HepG2 (cell line): Measurements from ENCODE around the gene PDZD7. TPM values are rescaled to one million over a fixed set of nuclear protein-coding genes. Genes with fewer than 3 reads are reported as not detected.

Source experiments
- ATF2 ChIP-seq: sonication (generic); formaldehyde crosslinking; IDR thresholded peaks from 2 replicates; pipeline ENCODE4 v1.4.0; 2020; ENCODE audit warnings: missing genetic modification reagents
- CREM ChIP-seq, 2 experiments: sonication (generic) in 1 of 2; formaldehyde crosslinking in 1 of 2; IDR thresholded peaks; 2 replicates each; pipeline versions ENCODE4 v1.4.0 to v1.6.1; 2016 to 2020; ENCODE audit warnings: antibody characterized with exemption in 1 of 2, mild to moderate bottlenecking in 1 of 2, missing genetic modification reagents in 1 of 2
- HNRNPK ChIP-seq: fragments of 200-400 bp; formaldehyde crosslinking; IDR thresholded peaks from 2 replicates; pipeline ENCODE4 v1.6.1; 2018; ENCODE audit warnings: low read length, low read depth, moderate library complexity, mild to moderate bottlenecking; ENCODE audit not compliant: poor library complexity, severe bottlenecking
- KDM2A ChIP-seq: sonication (generic); formaldehyde crosslinking; IDR thresholded peaks from 2 replicates; pipeline ENCODE4 v1.4.0; 2020; ENCODE audit warnings: low read depth, missing genetic modification reagents, borderline replicate concordance
- KDM4B ChIP-seq: sonication (generic); formaldehyde crosslinking; IDR thresholded peaks from 2 replicates; pipeline ENCODE4 v1.4.0; 2020; ENCODE audit warnings: missing genetic modification reagents
- KMT2A ChIP-seq: sonication (generic); formaldehyde crosslinking; IDR thresholded peaks from 2 replicates; pipeline ENCODE4 v1.4.0; 2020; ENCODE audit warnings: missing genetic modification reagents
- MATR3 ChIP-seq: sonication (generic); formaldehyde crosslinking; IDR thresholded peaks from 2 replicates; pipeline ENCODE4 v1.4.0; 2020; ENCODE audit warnings: missing genetic modification reagents
- MZF1 ChIP-seq: sonication (generic); formaldehyde crosslinking; IDR thresholded peaks from 2 replicates; pipeline ENCODE4 v1.8.1; 2023; ENCODE audit warnings: mild to moderate bottlenecking, missing genetic modification reagents, borderline replicate concordance
- POLR2A ChIP-seq, 2 experiments: IDR thresholded peaks; 2 replicates each; pipeline ENCODE4 v1.6.1; 2011; ENCODE audit warnings: low read depth in 2 of 2, low read length in 2 of 2, mild to moderate bottlenecking in 1 of 2, moderate library complexity in 1 of 2; ENCODE audit not compliant: insufficient read depth in 1 of 2
- SMAD3 ChIP-seq: sonication (generic); formaldehyde crosslinking; IDR thresholded peaks from 2 replicates; pipeline ENCODE4 v1.4.0; 2020; ENCODE audit warnings: missing genetic modification reagents
- YEATS4 ChIP-seq: sonication (generic); formaldehyde crosslinking; IDR thresholded peaks from 2 replicates; pipeline ENCODE4 v1.4.0; 2020; ENCODE audit warnings: missing genetic modification reagents, borderline replicate concordance
- ZBTB21 ChIP-seq: sonication (generic); formaldehyde crosslinking; IDR thresholded peaks from 2 replicates; pipeline ENCODE4 v1.4.0; 2020; ENCODE audit warnings: missing genetic modification reagents
- ZBTB38 ChIP-seq: sonication (generic); formaldehyde crosslinking; IDR thresholded peaks from 2 replicates; pipeline ENCODE4 v1.5.1; 2020; ENCODE audit warnings: mild to moderate bottlenecking, missing genetic modification reagents
- ZNF225 ChIP-seq: sonication (generic); formaldehyde crosslinking; IDR thresholded peaks from 2 replicates; pipeline ENCODE4 v1.4.0; 2020; ENCODE audit warnings: mild to moderate bottlenecking, missing genetic modification reagents
- ZNF761 ChIP-seq: sonication (generic); formaldehyde crosslinking; conservative IDR thresholded peaks from 2 replicates; pipeline ENCODE4 v1.4.0; 2020; ENCODE audit warnings: mild to moderate bottlenecking, missing genetic modification reagents
- polyA plus RNA-seq, 8 experiments: library from polyadenylated mRNA; depleted of rRNA in 3 of 8; stranded (reverse) in 7 of 8; unstranded in 1 of 8; fragments of >200 nt; fragmentation: Illumina TruSeq in 4 of 8; extraction: Trizol in 4 of 8; gene quantifications; 2 replicates each; pipeline versions ENCODE4 v1.2.1 to v1.2.3, GENCODE V29; 2011 to 2016; ENCODE audit warnings: low read depth in 4 of 8, missing spikeins in 1 of 8, mixed read lengths in 1 of 8; ENCODE audit not compliant: insufficient read depth in 1 of 8
- total RNA-seq, 5 experiments: library from RNA; depleted of rRNA; stranded (reverse); fragments of >200 nt; fragmentation: Illumina TruSeq; extraction: Trizol; gene quantifications; 2 replicates each; pipeline ENCODE4 v1.2.3, GENCODE V29; 2016; ENCODE audit warnings: low read depth in 1 of 5
- TF ChIP-seq, protein P1 (sequence below): IDR thresholded peaks from 2 replicates; pipeline ENCODE4 v1.6.1; 2012; ENCODE audit warnings: low read depth, low read length, improper control_type of control experiment
- TF ChIP-seq, protein P2 (sequence below): sonication (generic); formaldehyde crosslinking; conservative IDR thresholded peaks from 2 replicates; pipeline ENCODE4 v1.8.0; 2022; ENCODE audit warnings: missing genetic modification reagents
- TF ChIP-seq, protein P3 (sequence below): sonication (generic); formaldehyde crosslinking; IDR thresholded peaks from 2 replicates; pipeline ENCODE4 v1.4.0; 2020; ENCODE audit warnings: mild to moderate bottlenecking, missing genetic modification reagents, borderline replicate concordance
- TF ChIP-seq, protein P4 (sequence below): IDR thresholded peaks from 2 replicates; pipeline ENCODE4 v1.6.1; 2016; ENCODE audit warnings: missing genetic modification reagents, missing compliant biosample characterization

PDZD7 gene
- total and polyA plus RNA-seq, 2 of the 13 experiments (the other 11 are each of a cell fraction or from before 2014, with no cell fraction given): 0.58 to 0.73 TPM

GRCh38 chr10:101060951-101061623 is 30.2 kb upstream of the PDZD7 start (continued):
- TF ChIP-seq, protein P1, sequence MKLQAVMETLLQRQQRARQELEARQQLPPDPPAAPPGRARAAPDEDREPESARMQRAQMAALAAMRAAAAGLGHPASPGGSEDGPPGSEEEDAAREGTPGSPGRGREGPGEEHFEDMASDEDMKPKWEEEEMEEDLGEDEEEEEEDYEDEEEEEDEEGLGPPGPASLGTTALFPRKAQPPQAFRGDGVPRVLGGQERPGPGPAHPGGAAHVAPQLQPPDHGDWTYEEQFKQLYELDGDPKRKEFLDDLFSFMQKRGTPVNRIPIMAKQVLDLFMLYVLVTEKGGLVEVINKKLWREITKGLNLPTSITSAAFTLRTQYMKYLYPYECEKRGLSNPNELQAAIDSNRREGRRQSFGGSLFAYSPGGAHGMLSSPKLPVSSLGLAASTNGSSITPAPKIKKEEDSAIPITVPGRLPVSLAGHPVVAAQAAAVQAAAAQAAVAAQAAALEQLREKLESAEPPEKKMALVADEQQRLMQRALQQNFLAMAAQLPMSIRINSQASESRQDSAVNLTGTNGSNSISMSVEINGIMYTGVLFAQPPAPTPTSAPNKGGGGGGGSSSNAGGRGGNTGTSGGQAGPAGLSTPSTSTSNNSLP: no peak
- TF ChIP-seq YEATS4 (peak; percentile 98), MATR3 (CRISPR knock-in tag) (no peak), POLR2A (IDR thresholded peaks at IDR 0.05; ENCODE audit: insufficient read depth in 1 of 2, low read depth in 2 of 2, low read length in 2 of 2) (peak in 1 of 2 experiments; percentile 89; a peak in 2 of 4 replicates), ZBTB21 (CRISPR knock-in tag) (no peak), ATF2 (CRISPR knock-in tag) (peak; percentile 57), KDM4B (0 out of 2 replicates have a peak, but pooled peaks have one; percentile 58), KMT2A (CRISPR knock-in tag) (no peak; the same call in 1 of the 2 replicates), MZF1 (CRISPR knock-in tag) (no peak), KDM2A (peak; percentile 77; the same call in 1 of the 2 replicates), ZNF225 (CRISPR knock-in tag) (no peak), ZNF761 (CRISPR knock-in tag) (no peak), ZBTB38 (CRISPR knock-in tag) (no peak), SMAD3 (no peak), HNRNPK (peak; percentile 83), CREM (IDR thresholded peaks at IDR 0.05) (no peak; the same call in 1 of the 2 replicates), CREM (CRISPR knock-in tag; IDR thresholded peaks at IDR 0.05) (no peak)
- TF ChIP-seq, protein P2, sequence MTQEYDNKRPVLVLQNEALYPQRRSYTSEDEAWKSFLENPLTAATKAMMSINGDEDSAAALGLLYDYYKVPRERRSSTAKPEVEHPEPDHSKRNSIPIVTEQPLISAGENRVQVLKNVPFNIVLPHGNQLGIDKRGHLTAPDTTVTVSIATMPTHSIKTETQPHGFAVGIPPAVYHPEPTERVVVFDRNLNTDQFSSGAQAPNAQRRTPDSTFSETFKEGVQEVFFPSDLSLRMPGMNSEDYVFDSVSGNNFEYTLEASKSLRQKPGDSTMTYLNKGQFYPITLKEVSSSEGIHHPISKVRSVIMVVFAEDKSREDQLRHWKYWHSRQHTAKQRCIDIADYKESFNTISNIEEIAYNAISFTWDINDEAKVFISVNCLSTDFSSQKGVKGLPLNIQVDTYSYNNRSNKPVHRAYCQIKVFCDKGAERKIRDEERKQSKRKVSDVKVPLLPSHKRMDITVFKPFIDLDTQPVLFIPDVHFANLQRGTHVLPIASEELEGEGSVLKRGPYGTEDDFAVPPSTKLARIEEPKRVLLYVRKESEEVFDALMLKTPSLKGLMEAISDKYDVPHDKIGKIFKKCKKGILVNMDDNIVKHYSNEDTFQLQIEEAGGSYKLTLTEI: no peak
- TF ChIP-seq, protein P3, sequence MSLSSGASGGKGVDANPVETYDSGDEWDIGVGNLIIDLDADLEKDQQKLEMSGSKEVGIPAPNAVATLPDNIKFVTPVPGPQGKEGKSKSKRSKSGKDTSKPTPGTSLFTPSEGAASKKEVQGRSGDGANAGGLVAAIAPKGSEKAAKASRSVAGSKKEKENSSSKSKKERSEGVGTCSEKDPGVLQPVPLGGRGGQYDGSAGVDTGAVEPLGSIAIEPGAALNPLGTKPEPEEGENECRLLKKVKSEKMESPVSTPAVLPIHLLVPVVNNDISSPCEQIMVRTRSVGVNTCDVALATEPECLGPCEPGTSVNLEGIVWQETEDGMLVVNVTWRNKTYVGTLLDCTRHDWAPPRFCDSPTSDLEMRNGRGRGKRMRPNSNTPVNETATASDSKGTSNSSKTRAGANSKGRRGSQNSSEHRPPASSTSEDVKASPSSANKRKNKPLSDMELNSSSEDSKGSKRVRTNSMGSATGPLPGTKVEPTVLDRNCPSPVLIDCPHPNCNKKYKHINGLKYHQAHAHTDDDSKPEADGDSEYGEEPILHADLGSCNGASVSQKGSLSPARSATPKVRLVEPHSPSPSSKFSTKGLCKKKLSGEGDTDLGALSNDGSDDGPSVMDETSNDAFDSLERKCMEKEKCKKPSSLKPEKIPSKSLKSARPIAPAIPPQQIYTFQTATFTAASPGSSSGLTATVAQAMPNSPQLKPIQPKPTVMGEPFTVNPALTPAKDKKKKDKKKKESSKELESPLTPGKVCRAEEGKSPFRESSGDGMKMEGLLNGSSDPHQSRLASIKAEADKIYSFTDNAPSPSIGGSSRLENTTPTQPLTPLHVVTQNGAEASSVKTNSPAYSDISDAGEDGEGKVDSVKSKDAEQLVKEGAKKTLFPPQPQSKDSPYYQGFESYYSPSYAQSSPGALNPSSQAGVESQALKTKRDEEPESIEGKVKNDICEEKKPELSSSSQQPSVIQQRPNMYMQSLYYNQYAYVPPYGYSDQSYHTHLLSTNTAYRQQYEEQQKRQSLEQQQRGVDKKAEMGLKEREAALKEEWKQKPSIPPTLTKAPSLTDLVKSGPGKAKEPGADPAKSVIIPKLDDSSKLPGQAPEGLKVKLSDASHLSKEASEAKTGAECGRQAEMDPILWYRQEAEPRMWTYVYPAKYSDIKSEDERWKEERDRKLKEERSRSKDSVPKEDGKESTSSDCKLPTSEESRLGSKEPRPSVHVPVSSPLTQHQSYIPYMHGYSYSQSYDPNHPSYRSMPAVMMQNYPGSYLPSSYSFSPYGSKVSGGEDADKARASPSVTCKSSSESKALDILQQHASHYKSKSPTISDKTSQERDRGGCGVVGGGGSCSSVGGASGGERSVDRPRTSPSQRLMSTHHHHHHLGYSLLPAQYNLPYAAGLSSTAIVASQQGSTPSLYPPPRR (CRISPR knock-in tag): peak; percentile 59; the same call in 1 of the 2 replicates
- TF ChIP-seq, protein P4, sequence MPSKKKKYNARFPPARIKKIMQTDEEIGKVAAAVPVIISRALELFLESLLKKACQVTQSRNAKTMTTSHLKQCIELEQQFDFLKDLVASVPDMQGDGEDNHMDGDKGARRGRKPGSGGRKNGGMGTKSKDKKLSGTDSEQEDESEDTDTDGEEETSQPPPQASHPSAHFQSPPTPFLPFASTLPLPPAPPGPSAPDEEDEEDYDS (CRISPR knock-in tag): peak; percentile 91
